HG03196 (cell line): Measurements from ENCODE around the gene CCNB3.

Experiments
- ATAC-seq: cut with Tn5 transposase; IDR thresholded peaks from one replicate; pipeline ENCODE4 v1.9.1; 2021; ENCODE audit not compliant: unreplicated experiment

The CCNB3 gene

DNA sequence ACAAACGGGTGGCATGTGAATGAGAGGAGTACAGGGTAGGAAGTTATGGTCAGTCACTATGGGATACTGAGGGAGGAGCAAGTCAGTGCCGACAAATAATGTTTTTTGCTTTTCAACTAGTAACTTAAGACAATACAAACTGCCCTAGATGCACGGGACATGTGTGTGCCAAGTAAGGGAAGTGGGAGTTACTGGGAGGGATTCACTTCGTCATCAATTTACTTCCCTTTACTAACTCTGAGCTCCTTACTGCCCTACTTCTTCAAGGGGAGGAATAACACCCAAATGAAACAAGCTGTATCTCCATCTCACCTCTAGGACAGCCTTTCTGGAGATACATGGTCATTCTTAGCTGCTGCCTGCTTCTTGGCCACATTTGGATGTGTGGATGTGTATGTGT is 168.4 kb downstream of the CCNB3 start:
- ATAC-seq: no peak

DNA sequence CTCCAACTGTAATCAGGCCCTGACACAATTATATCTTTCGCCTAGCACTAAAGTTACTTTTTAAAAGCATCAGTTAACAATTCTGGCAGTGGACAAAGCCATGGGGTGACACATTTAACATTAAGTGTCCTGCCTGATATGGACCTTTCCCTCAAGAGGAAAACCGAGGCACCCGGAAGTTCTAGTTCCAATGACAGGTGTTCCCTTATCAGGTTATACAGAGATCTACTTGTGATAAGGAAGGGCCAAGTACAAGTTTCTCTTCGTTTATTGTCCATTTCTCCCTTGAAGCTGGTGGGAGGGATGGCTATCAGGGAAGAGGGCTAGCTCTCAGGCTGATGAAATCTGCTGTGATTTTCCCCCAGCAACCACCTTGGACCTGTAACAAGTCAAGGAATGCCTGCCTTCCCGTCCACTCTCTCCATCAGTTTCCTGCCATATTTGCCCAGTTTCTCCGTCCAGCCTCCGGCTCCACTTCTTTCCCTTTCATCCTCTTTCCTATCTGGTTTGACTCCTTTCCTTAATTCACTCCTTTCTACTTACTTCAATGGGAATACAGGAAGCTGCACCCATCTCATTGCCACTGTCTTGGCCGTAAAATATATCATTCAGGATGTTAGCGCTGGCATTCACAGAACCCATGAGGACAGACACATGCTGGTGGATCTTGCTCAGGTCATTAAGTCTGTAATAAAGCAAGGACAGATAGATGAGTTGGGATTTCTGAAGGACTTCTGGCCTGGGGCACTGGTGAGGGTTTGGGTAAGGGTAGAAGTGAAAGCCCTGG is 171.1 kb downstream of the CCNB3 start:
- no peak for ATAC-seq

DNA sequence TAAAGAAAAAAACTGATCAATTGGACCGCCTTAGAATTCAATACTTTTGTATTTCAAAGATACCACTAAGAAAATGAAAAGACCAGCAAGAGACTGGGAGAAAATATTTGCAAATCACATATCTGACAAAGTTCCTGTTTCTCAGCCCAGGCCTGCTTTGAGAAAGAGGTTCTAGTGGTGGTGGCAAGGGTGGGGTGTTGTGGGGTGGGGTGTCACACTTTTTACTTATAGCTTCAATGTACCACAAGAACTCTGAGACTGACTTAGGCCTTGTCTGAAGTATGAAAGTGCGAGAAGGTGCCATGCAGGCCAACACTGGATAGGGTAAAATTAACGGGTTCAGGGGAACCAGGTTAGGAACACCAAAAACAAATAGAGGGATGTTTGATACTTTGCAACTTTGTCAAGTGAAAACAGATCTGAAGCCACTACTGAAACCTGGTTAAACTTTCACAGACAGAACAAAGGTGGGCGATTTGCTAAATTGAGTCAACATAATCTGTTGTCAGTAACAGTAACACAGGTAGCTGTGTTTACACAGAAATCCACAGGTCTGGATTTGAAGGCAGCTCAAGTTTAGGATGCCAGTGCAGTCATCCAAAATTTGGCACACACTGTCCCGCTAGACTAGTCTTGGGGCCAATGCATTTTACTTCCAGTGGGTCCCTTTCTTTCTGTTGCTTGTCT is 177.3 kb downstream of the CCNB3 start:
- no peak for ATAC-seq

DNA sequence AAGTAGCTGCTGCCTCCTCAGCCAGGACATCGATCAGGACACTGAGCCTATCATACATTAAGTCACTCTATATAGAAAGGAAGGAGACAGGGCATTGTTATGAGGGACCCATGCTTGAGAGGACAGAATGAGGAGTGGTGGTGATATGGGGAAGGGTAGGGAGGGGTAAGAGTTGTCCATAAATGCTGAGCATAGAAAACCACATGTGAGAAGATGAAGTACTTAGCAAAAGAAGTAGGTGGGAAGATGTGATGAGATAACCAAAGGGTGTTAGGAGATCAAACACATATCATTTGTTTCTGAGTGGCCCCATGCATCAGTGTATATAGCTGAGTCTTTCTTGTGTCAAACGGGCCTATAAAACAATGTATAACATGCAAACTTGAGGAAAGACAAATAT is 182.0 kb downstream of the CCNB3 start:
- no peak for ATAC-seq

DNA sequence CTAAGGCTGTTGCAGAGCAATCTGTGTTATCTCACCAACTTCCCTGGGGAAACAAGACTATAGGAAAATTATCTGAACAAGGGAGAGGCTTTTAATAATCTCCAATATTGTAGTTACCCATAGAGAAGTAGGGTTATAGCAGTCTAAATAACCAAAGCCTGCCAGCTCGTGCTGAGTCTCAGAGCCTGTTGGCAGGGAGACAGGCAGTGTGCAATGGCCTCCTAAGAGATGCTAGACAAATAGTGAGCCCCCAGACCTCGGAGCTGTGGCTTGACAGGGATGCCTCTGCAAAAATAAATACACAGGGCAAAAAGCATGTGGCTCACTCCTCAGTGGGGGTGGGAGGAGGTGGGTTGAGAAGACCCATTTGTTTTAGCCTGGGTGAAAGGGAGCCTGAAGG is 189.3 kb downstream of the CCNB3 start:
- ATAC-seq: no peak
